SK-N-SH (cell line): ENCODE measurements around the gene THAP12. TPM values are rescaled to one million over a fixed set of nuclear protein-coding genes. Genes with fewer than 3 reads are reported as not detected.

Experiments used
- CTCF ChIA-PET: fragments of 300-600, 350-600 bp; formaldehyde crosslinking; extraction: SDS; loops from one replicate; lab custom pipeline; 2021; lab: Yijun Ruan, JAX
- POLR2A ChIA-PET: fragments of 350-600 bp; sonication (Branson Sonifier 250); formaldehyde crosslinking; extraction: SDS; loops from one replicate; lab custom pipeline; 2020; ENCODE audit warnings: antibody characterized with exemption, inconsistent platforms; lab: Yijun Ruan, JAX
- DNase-seq: peaks from one replicate; pipeline ENCODE4 v3.0.0; 2012
- H2AFZ ChIP-seq: fragments of 200-600 bp; sonication (generic); 2 replicates; pipeline ENCODE4 v1.8.1; 2016; ENCODE audit warnings: antibody characterized with exemption, mild to moderate bottlenecking, low read depth
- H3F3A ChIP-seq: fragments of 200-600 bp; sonication (generic); replicated peaks from 2 replicates; pipeline ENCODE3; 2016; ENCODE audit warnings: antibody characterized with exemption, mild to moderate bottlenecking; ENCODE audit not compliant: insufficient read depth
- H3K27ac ChIP-seq, 2 experiments: fragments of 200-500 bp in 1 of 2; fragments of 200-600 bp in 1 of 2; sonication (Bioruptor generic) in 1 of 2; sonication (generic), shearing (Covaris generic) in 1 of 2; 2 replicates each; pipeline versions ENCODE4 v1.5.1 to v1.6.1; 2014 to 2016; ENCODE audit warnings: low read depth in 2 of 2, inconsistent platforms in 1 of 2, low read length in 1 of 2, mild to moderate bottlenecking in 1 of 2, mixed read lengths in 1 of 2
- H3K27me3 ChIP-seq: fragments of 200-600 bp; sonication (generic), shearing (Covaris generic); 2 replicates; pipeline ENCODE4 v1.6.1; 2016; ENCODE audit warnings: mixed run types; ENCODE audit not compliant: insufficient read depth
- H3K36me3 ChIP-seq, 2 experiments: fragments of 200-500 bp in 1 of 2; fragments of 200-600 bp in 1 of 2; sonication (Bioruptor generic) in 1 of 2; sonication (generic) in 1 of 2; replicated peaks in 1 of 2; 2 replicates each; pipeline versions ENCODE3 to v1.5.1; 2014 to 2016; ENCODE audit warnings: low read length in 1 of 2, mild to moderate bottlenecking in 1 of 2; ENCODE audit not compliant: insufficient read depth in 2 of 2, control insufficient read depth in 1 of 2
- H3K4me1 ChIP-seq, 2 experiments: fragments of 200-500 bp in 1 of 2; fragments of 200-600 bp in 1 of 2; sonication (Bioruptor generic) in 1 of 2; sonication (generic), shearing (Covaris generic) in 1 of 2; 2 replicates each; pipeline versions ENCODE4 v1.5.1 to v1.6.1; 2014 to 2016; ENCODE audit warnings: low read depth in 1 of 2, low read length in 1 of 2, mixed run types in 1 of 2; ENCODE audit not compliant: insufficient read depth in 2 of 2, control insufficient read depth in 1 of 2
- H3K4me2 ChIP-seq: fragments of 200-600 bp; sonication (generic), shearing (Covaris generic); 2 replicates; pipeline ENCODE4 v1.6.1; 2017; ENCODE audit warnings: mixed run types
- H3K4me3 ChIP-seq, 2 experiments: fragments of 200-500 bp in 1 of 2; fragments of 200-600 bp in 1 of 2; sonication (Bioruptor generic) in 1 of 2; sonication (generic), shearing (Covaris generic) in 1 of 2; 2 replicates each; pipeline versions ENCODE4 v1.5.1 to v1.8.1; 2014 to 2016; ENCODE audit warnings: low read depth in 2 of 2, inconsistent platforms in 1 of 2, low read length in 1 of 2, mild to moderate bottlenecking in 1 of 2, mixed read lengths in 1 of 2, moderate library complexity in 1 of 2
- H3K79me2 ChIP-seq: fragments of 200-600 bp; sonication (generic); 2 replicates; pipeline ENCODE4 v1.8.1; 2017; ENCODE audit warnings: mild to moderate bottlenecking; ENCODE audit not compliant: insufficient read depth
- H3K9ac ChIP-seq: fragments of 200-600 bp; sonication (generic); 2 replicates; pipeline ENCODE4 v1.6.1; 2017; ENCODE audit warnings: mixed run types
- H3K9me2 ChIP-seq: fragments of 200-600 bp; sonication (generic); 2 replicates; pipeline ENCODE4 v1.6.1; 2017; ENCODE audit warnings: mixed run types
- H3K9me3 ChIP-seq: fragments of 200-600 bp; sonication (generic); 2 replicates; pipeline ENCODE4 v1.6.1; 2017; ENCODE audit warnings: mixed run types, mild to moderate bottlenecking, moderate library complexity
- H4K20me1 ChIP-seq: fragments of 200-600 bp; sonication (generic); 2 replicates; pipeline ENCODE4 v1.6.1; 2017; ENCODE audit warnings: mild to moderate bottlenecking, mixed run types; ENCODE audit not compliant: insufficient read depth
- CHD2 ChIP-seq: fragments of 150-350 bp; IDR thresholded peaks from 2 replicates; pipeline ENCODE4 v1.6.1; 2018; ENCODE audit warnings: low read length; ENCODE audit not compliant: partially characterized antibody
- EZH2phosphoT487 ChIP-seq: fragments of 200-600 bp; sonication (generic); IDR thresholded peaks from 2 replicates; pipeline ENCODE4 v1.6.1; 2017; ENCODE audit warnings: low read depth, mixed run types, mild to moderate bottlenecking, antibody characterized with exemption, moderate library complexity, borderline replicate concordance
- GABPA ChIP-seq: IDR thresholded peaks from 2 replicates; pipeline ENCODE4 v1.4.0; 2012; ENCODE audit warnings: low read depth, mild to moderate bottlenecking
- TCF12 ChIP-seq: IDR thresholded peaks from 2 replicates; pipeline ENCODE4 v1.4.0; 2012
- TEAD4 ChIP-seq: IDR thresholded peaks from 2 replicates; pipeline ENCODE4 v1.4.0; 2012; ENCODE audit warnings: mild to moderate bottlenecking, borderline replicate concordance; ENCODE audit not compliant: insufficient read depth
- USF1 ChIP-seq: IDR thresholded peaks from 2 replicates; pipeline ENCODE4 v1.4.0; 2012; ENCODE audit warnings: low read depth, borderline replicate concordance
- WGBS: methylation state at CpG from one replicate; pipeline ENCODE4 v1.1.6; 2017; ENCODE audit warnings: low lambda C conversion rate; 5-methylcytosine and 5-hydroxymethylcytosine counted together
- polyA plus RNA-seq, 3 experiments: library from polyadenylated mRNA; depleted of rRNA; stranded (reverse); fragments of >200 nt; gene quantifications; 2 replicates each; pipeline ENCODE4 v1.2.3, GENCODE V29; 2012
- TF ChIP-seq, protein P1 (sequence below): IDR thresholded peaks from 2 replicates; pipeline ENCODE4 v1.6.1; 2012; ENCODE audit warnings: mild to moderate bottlenecking, low read depth, low read length, moderate library complexity
- TF ChIP-seq, protein P2 (sequence below): IDR thresholded peaks from 2 replicates; pipeline ENCODE4; 2012
- TF ChIP-seq, protein P3 (sequence below): fragments of 200-600 bp; sonication (generic); IDR thresholded peaks from 2 replicates; pipeline ENCODE4 v1.6.1; 2017; ENCODE audit warnings: antibody characterized with exemption, mild to moderate bottlenecking, moderate library complexity
- TF ChIP-seq, protein P4 (sequence below): IDR thresholded peaks from 2 replicates; pipeline ENCODE4 v1.4.0; 2012; ENCODE audit warnings: low read depth, borderline replicate concordance

The THAP12 gene
- polyA plus RNA-seq, 1 of the 3 experiments (the other 2 are of a cell fraction) = 14.9 TPM

DNA sequence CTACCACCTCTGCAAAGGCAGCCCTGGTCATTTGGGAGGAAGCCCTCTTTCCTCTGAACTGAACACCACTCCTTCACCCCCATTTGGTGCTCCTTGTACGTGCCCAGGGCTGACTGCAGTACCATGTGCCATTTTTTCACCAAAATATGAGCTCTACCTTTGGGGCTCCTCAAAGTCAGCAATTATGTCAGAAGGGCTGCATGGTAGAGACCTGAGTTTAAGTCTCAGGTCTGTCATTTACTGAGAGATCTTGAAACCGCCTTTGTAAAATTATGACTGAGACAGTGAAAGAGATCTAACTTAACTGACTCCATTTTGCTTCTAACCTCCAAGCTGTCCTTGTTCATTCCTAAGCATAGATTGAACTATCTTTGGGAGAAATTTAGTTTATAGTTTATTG lies 58.0 kb downstream of the THAP12 start (continued):
- TF ChIP-seq, protein P1, sequence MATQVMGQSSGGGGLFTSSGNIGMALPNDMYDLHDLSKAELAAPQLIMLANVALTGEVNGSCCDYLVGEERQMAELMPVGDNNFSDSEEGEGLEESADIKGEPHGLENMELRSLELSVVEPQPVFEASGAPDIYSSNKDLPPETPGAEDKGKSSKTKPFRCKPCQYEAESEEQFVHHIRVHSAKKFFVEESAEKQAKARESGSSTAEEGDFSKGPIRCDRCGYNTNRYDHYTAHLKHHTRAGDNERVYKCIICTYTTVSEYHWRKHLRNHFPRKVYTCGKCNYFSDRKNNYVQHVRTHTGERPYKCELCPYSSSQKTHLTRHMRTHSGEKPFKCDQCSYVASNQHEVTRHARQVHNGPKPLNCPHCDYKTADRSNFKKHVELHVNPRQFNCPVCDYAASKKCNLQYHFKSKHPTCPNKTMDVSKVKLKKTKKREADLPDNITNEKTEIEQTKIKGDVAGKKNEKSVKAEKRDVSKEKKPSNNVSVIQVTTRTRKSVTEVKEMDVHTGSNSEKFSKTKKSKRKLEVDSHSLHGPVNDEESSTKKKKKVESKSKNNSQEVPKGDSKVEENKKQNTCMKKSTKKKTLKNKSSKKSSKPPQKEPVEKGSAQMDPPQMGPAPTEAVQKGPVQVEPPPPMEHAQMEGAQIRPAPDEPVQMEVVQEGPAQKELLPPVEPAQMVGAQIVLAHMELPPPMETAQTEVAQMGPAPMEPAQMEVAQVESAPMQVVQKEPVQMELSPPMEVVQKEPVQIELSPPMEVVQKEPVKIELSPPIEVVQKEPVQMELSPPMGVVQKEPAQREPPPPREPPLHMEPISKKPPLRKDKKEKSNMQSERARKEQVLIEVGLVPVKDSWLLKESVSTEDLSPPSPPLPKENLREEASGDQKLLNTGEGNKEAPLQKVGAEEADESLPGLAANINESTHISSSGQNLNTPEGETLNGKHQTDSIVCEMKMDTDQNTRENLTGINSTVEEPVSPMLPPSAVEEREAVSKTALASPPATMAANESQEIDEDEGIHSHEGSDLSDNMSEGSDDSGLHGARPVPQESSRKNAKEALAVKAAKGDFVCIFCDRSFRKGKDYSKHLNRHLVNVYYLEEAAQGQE = no peak
- no peak for TF ChIP-seq TCF12
- TF ChIP-seq, protein P2, sequence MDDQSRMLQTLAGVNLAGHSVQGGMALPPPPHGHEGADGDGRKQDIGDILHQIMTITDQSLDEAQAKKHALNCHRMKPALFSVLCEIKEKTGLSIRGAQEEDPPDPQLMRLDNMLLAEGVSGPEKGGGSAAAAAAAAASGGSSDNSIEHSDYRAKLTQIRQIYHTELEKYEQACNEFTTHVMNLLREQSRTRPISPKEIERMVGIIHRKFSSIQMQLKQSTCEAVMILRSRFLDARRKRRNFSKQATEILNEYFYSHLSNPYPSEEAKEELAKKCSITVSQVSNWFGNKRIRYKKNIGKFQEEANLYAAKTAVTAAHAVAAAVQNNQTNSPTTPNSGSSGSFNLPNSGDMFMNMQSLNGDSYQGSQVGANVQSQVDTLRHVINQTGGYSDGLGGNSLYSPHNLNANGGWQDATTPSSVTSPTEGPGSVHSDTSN = no peak
- no peak for TF ChIP-seq USF1
- no peak for TF ChIP-seq EZH2phosphoT487
- TF ChIP-seq, protein P3, sequence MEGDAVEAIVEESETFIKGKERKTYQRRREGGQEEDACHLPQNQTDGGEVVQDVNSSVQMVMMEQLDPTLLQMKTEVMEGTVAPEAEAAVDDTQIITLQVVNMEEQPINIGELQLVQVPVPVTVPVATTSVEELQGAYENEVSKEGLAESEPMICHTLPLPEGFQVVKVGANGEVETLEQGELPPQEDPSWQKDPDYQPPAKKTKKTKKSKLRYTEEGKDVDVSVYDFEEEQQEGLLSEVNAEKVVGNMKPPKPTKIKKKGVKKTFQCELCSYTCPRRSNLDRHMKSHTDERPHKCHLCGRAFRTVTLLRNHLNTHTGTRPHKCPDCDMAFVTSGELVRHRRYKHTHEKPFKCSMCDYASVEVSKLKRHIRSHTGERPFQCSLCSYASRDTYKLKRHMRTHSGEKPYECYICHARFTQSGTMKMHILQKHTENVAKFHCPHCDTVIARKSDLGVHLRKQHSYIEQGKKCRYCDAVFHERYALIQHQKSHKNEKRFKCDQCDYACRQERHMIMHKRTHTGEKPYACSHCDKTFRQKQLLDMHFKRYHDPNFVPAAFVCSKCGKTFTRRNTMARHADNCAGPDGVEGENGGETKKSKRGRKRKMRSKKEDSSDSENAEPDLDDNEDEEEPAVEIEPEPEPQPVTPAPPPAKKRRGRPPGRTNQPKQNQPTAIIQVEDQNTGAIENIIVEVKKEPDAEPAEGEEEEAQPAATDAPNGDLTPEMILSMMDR = no peak
- no peak for TF ChIP-seq GABPA
- TF ChIP-seq TEAD4 = no peak
- TF ChIP-seq, all 33 proteins: peak for 0

DNA sequence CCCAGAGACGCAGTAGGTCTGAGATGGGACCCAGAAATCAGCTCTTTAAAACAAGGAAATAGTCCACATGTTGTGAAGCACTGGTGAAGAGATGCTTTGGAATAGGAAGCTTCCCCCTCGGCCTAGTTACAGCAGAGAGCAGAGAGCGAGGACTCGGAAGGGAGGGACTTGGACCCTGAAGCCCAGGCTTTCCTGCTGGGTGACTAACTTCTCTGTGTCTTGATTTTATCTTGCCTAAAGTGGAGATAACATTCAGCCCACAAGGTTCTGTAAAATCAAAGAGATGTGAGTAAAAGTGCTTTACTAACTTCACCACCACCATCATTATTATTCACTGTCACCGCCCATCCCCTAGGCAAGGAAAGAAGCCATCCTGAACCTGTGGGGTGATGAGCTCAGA lies 58.4 kb downstream of the THAP12 start:
- no peak for DNase-seq
- H3K27ac ChIP-seq = no peak overlapping the region
- H3K4me3 ChIP-seq = no peak overlapping the region
- no peaks in the 10 kb centered on the region for H3K27me3 ChIP-seq
- no peak overlapping the region for H2AFZ ChIP-seq
- no peaks in the 10 kb centered on the region for H4K20me1 ChIP-seq
- ChIA-PET CTCF (interaction anchor here (1.0 to 16.5 kb wide), 3 partner anchors 26 to 425 kb away, joined by 3 to 328 read pairs (median 20); partner anchors contain the start of gene WNT11), POLR2A (no interaction called here)
- H3K36me3 ChIP-seq = no peaks in the 10 kb centered on the region
- H3F3A ChIP-seq = peaks cover 4% of the 10 kb centered on the region
- no peaks in the 10 kb centered on the region for H3K9me2 ChIP-seq
- H3K9me3 ChIP-seq = no peaks in the 10 kb centered on the region
- H3K4me1 ChIP-seq = no peaks in the 10 kb centered on the region; a peak in 1 of 4 replicates
- H3K79me2 ChIP-seq = no peaks in the 10 kb centered on the region
- 88% methylated on average over 5 of the region's 5 CpGs for WGBS
- no peak for TF ChIP-seq CHD2
- TF ChIP-seq, protein P4, sequence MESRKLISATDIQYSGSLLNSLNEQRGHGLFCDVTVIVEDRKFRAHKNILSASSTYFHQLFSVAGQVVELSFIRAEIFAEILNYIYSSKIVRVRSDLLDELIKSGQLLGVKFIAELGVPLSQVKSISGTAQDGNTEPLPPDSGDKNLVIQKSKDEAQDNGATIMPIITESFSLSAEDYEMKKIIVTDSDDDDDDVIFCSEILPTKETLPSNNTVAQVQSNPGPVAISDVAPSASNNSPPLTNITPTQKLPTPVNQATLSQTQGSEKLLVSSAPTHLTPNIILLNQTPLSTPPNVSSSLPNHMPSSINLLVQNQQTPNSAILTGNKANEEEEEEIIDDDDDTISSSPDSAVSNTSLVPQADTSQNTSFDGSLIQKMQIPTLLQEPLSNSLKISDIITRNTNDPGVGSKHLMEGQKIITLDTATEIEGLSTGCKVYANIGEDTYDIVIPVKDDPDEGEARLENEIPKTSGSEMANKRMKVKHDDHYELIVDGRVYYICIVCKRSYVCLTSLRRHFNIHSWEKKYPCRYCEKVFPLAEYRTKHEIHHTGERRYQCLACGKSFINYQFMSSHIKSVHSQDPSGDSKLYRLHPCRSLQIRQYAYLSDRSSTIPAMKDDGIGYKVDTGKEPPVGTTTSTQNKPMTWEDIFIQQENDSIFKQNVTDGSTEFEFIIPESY = no peak
- TF ChIP-seq, protein P2 = no peak
- H3K4me2 ChIP-seq = no peak overlapping the region
- H3K9ac ChIP-seq = no peak overlapping the region
